ENCODE measurements around the gene SIGLEC1.

SIGLEC1 gene

DNA sequence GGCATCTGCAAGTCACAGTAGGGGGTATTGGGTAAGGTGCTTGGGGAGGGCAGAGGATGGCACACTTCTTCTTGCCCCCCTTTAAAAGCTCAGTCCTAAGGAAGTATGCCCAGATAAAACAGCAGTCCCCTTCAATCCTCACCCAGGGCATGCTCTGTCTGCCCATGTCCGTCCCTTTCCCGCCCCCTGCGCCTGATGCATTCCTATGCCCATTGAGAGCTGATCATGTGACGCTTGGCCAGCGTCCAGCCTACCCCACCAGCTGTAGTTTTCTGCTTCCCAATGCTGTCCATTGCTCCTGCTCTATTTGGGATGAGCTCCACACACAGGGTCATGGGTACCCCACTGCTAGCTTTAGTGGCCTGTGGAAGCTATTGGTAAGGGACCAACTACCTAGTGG is 8.3 kb downstream of the SIGLEC1 start:
- no peak for TF ChIP-seq CTCF (IDR thresholded peaks at IDR 0.05; ENCODE audit: control insufficient read depth, insufficient read depth, low read depth, low read length, missing control alignments)
- no peak for DNase-seq (ENCODE audit: low read depth)
- H3K4me3 ChIP-seq (ENCODE audit: control insufficient read depth, low read depth, low read length): no peak overlapping the region

DNA sequence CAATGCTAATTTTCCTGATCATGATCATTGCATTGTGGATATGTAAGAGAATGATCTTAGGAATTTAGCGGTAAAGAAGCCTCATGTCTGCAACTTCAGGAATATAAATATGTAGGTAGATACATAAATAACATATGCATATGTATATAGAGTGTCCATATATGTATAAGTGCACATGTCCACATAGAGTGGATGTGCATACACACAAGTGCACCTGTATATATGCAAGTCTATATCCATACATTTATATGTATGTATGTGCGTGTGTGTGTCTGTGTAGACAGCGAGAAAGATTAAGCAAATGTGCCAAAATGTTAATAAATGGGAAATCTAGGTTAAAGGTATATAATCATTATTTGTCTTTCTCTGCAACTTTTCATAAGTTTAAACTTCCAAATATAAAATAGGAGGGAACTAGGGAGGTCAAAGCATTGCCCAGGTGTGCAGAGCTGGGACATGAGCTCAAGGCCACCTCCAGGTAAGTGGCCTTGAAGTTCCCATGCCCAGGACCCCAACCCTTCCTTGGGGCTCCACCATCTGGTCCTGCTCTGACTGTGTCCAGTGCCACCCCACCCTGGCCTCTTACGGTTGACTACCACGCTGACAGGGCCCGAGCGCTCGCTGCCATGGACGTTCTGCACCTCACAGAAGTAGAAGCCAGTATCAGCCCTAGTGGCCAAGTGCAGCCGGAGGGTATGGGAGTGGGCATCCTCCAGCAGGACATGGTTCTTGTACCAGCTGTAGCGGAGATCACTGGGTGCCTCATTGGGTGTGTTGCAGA is 9.6 kb downstream of the SIGLEC1 start:
- no peak for DNase-seq (ENCODE audit: low read depth)
- no peak overlapping the region for H3K4me3 ChIP-seq (ENCODE audit: control insufficient read depth, low read depth, low read length)

GRCh38 chr20:3701061-3701998 is 11.1 kb downstream of the SIGLEC1 start:
- TF ChIP-seq CTCF (IDR thresholded peaks at IDR 0.05; ENCODE audit: control insufficient read depth, insufficient read depth, low read depth, low read length, missing control alignments): no peak
- no peak overlapping the region for H3K4me3 ChIP-seq (ENCODE audit: control insufficient read depth, low read depth, low read length)
- no peak for DNase-seq (ENCODE audit: low read depth)

More for the DNA sequence above, 9.6 kb downstream of the SIGLEC1 start:
- TF ChIP-seq CTCF (IDR thresholded peaks at IDR 0.05; ENCODE audit: control insufficient read depth, insufficient read depth, low read depth, low read length, missing control alignments): no peak

DNA sequence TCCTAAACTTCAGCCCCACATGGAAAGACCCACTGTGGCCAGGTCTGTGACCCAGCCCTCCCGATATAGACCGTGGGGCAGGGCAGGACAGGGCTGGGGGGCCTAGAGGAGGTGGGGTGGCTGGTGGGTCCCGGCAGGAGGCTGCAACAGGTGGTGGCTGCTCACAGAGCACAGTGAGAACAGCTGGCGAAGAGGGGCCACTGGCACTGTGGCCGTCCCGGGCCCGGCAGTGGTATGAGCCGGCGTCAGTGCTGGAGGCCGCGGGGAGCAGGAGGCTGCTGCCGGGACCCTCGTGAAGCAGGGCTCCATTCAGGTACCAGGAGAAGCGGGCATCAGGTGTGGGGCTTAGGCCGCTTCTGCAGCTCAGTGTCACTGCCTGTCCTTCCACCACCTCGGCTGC is 13.4 kb downstream of the SIGLEC1 start:
- no peak for DNase-seq (ENCODE audit: low read depth)
- H3K4me3 ChIP-seq (ENCODE audit: control insufficient read depth, low read depth, low read length): no peak overlapping the region
- TF ChIP-seq CTCF (IDR thresholded peaks at IDR 0.05; ENCODE audit: control insufficient read depth, insufficient read depth, low read depth, low read length, missing control alignments): no peak

DNA sequence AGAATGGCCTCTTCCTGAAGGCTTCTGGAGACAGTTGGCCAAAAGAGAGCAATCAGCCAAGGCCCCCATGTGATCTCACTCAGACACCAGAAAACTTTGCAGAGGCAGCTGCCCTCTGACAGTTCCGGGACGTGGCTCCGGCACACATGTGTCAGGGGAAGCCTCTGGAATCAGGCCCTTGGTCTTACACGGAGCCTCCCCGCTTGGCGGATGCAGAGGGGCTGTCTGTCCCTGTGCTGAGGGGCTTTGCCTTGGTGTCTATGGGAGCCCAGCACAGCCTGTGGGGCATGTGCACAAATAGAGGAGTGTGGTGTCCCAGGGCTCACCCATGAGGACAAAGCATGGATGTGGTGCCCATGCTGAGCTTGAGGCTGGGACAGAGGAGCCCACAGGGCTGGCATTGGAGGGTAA is 13.8 kb downstream of the SIGLEC1 start:
- H3K4me3 ChIP-seq (ENCODE audit: control insufficient read depth, low read depth, low read length): no peak overlapping the region
- TF ChIP-seq CTCF (IDR thresholded peaks at IDR 0.05; ENCODE audit: control insufficient read depth, insufficient read depth, low read depth, low read length, missing control alignments): no peak
- DNase-seq (ENCODE audit: low read depth): no peak

- no peak for TF ChIP-seq CTCF (IDR thresholded peaks at IDR 0.05; ENCODE audit: control insufficient read depth, insufficient read depth, low read depth, low read length, missing control alignments)
- no peak overlapping the region for H3K4me3 ChIP-seq (ENCODE audit: control insufficient read depth, low read depth, low read length)
- no peak for DNase-seq (ENCODE audit: low read depth)
These were observed 14.7 kb downstream of the SIGLEC1 start for GRCh38 chr20:3697588-3698305.

All from AG09309 (cell line).